ENCODE measurements around the gene ARHGAP27.

The ARHGAP27 gene

DNA sequence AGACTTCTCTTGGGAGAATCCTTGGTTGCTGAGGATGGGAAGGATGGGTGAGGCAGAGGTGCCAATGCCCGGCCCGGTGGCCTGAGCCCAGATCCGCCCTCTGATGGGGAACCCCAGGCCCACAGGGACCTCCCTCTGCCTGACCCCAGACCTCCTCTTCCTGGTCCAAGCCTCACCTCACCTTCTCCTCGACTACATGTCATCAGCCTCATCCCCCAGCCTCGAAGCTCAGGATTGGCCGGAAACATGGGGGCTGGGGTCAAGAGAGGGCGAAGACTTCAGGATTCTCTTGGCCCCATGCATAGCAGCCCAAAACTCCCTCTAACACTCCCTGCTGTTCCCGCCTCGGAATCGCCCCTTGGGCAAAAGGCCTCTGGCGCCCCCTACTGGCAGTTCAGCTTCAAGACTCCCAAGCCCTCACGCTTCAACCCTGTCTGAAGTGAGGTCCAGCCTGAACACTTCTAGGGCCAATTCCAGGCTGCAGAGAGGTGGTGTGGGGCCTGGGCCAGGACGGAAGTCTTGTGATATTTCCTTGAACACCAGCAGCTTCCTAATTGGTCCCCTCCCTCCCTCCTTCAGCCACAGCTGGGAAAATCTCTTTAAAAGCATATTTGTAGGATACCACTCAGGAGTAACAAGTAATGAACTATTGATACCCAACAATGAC lies 47.2 kb downstream of the ARHGAP27 start:
- TF ChIP-seq, protein P1, sequence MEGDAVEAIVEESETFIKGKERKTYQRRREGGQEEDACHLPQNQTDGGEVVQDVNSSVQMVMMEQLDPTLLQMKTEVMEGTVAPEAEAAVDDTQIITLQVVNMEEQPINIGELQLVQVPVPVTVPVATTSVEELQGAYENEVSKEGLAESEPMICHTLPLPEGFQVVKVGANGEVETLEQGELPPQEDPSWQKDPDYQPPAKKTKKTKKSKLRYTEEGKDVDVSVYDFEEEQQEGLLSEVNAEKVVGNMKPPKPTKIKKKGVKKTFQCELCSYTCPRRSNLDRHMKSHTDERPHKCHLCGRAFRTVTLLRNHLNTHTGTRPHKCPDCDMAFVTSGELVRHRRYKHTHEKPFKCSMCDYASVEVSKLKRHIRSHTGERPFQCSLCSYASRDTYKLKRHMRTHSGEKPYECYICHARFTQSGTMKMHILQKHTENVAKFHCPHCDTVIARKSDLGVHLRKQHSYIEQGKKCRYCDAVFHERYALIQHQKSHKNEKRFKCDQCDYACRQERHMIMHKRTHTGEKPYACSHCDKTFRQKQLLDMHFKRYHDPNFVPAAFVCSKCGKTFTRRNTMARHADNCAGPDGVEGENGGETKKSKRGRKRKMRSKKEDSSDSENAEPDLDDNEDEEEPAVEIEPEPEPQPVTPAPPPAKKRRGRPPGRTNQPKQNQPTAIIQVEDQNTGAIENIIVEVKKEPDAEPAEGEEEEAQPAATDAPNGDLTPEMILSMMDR (IDR thresholded peaks at IDR 0.05; ENCODE audit: low read depth, low read length) = peak; percentile 99
- no peak overlapping the region for H3K4me3 ChIP-seq (replicated peaks in 1 of 2; ENCODE audit: low read depth in 2 of 2, low read length in 2 of 2)

DNA sequence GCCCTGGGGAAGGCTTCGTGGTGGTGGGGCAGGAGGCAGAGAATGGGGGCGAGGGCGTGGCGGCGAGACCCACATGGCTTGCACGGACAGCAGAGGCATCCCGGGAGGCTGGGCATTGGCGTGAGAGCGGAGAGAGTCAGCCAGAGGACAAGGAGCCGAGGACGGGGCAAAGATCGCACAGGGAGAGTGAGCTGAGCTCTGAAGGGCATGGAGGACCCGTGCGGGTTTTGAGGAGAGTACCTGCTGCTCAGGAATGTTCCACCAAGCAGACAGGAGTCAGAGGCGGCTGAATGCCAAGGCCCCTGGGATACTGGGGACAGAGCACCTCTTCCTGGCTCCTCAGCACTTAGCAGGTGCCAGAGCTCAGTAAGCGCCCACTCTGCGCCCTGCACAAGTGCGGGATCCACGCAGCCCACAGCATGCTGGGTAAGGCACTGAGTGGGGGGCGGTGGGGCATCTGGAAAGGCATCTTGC lies 47.8 kb downstream of the ARHGAP27 start:
- H3K4me3 ChIP-seq (replicated peaks in 1 of 2; ENCODE audit: low read depth in 2 of 2, low read length in 2 of 2) = no peak overlapping the region
- TF ChIP-seq, protein P1 (IDR thresholded peaks at IDR 0.05; ENCODE audit: low read depth, low read length) = no peak
- no peak for DNase-seq (ENCODE audit: low read depth in 2 of 2)

More for the DNA sequence above, 47.2 kb downstream of the ARHGAP27 start:
- DNase-seq (ENCODE audit: low read depth in 2 of 2) = peak; percentile 88 to 92

DNA sequence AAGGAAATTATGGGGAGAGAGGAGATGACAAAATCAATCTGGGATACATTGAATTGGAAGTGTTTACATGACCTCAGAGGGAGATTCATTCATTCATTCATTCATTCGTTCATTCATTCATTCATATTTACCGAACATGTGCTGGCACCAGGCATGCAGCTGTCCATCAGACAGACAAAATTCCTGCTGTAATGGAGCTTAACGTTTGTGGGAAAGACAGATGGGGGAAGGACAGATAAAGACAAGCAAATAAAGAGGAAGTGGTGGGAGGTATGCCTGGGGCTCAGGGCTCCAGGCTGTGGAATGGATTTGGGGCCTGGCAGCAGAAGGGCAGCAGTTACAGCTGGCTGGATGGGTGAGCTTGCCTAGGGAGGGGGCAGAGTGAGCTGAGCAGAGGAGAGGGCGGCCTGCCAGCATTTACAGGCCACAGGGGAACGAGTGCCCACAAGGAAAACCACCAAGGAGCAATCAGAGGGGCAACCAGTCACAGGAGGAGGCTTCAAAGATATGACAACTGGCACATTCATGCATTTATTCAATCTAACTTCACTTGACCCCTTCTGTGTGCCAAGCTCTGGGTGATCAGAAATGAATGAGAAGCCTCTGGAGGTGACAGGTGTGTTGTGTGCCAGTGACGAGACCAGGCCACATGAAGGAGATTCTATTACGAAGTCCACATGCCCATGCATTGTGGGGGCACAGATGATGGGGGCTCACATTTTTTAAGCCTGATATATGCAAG lies 48.5 kb downstream of the ARHGAP27 start:
- no peak overlapping the region for H3K4me3 ChIP-seq (replicated peaks in 1 of 2; ENCODE audit: low read depth in 2 of 2, low read length in 2 of 2)
- TF ChIP-seq, protein P1 (IDR thresholded peaks at IDR 0.05; ENCODE audit: low read depth, low read length) = no peak
- peak in 1 of 2 donors; percentile 46 for DNase-seq (ENCODE audit: low read depth in 2 of 2)

DNA sequence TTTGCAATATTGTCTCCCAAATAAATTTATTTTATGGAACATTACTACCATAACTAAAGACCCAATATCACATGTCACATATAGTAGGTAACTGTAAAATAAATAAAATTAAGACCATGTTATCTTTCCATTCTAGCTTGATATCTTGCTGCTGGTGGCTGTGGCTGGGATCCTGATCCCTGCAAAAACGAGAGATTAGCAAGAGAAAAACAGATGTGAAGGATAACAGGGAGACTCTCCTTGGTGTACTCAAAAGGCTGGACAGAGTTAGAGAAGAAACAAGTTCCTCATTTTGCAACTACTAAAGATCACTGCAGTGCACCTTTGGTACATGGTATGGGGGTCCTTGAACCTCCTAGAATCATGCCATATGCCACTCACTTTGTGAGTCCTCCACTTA lies 49.7 kb downstream of the ARHGAP27 start:
- TF ChIP-seq, protein P1 (IDR thresholded peaks at IDR 0.05; ENCODE audit: low read depth, low read length) = no peak
- no peak for DNase-seq (ENCODE audit: low read depth in 2 of 2)
- H3K4me3 ChIP-seq (replicated peaks in 1 of 2; ENCODE audit: low read depth in 2 of 2, low read length in 2 of 2) = no peak overlapping the region

DNA sequence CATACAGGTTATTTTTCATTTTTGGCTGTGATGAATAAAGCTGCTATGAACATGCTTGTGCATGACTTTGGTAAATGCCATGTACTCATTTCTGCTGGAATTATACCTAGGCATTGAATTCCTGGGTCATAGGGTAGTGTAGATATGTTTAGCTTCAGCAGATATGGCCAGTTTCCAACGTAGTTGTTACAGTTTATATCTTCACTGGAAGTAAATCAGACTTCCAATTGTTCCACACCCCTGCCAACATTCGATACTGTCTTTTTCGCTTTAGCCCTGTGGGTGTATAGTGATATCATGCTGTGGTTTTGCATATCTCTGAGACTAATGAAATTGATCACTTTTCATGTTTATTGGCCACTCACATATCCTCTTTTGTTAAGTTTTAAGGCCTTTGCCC lies 50.4 kb downstream of the ARHGAP27 start:
- TF ChIP-seq, protein P1 (IDR thresholded peaks at IDR 0.05; ENCODE audit: low read depth, low read length) = no peak
- no peak overlapping the region for H3K4me3 ChIP-seq (replicated peaks in 1 of 2; ENCODE audit: low read depth in 2 of 2, low read length in 2 of 2)
- no peak for DNase-seq (ENCODE audit: low read depth in 2 of 2)

DNA sequence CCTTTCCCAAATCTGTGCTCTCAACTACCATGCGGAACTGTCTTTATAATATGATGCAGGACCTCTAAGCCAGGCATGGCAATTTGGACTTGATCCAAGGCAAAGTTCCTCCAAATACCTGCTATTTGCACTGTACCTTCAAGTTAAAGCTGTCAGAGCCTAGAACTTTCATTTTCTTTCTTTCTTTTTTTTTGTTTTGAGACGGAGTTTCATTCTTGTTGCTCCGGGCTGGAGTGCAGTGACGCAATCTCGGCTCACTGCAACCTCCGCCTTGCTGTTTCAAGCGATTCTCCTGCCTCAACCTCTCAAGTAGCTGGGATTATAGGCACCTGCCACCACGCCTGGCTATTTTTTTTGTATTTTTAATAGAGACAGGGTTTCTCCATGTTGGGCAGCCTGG lies 51.7 kb downstream of the ARHGAP27 start:
- H3K4me3 ChIP-seq (replicated peaks in 1 of 2; ENCODE audit: low read depth in 2 of 2, low read length in 2 of 2) = no peak overlapping the region
- no peak for DNase-seq (ENCODE audit: low read depth in 2 of 2)
- TF ChIP-seq, protein P1 (IDR thresholded peaks at IDR 0.05; ENCODE audit: low read depth, low read length) = no peak
